ENCODE measurements around the gene ADPRM. TPM values are rescaled to one million over a fixed set of nuclear protein-coding genes. Genes with fewer than 3 reads are reported as not detected.

Gene ADPRM
- total RNA-seq, 1 experiment from 2014 or later = 7.9 TPM

DNA sequence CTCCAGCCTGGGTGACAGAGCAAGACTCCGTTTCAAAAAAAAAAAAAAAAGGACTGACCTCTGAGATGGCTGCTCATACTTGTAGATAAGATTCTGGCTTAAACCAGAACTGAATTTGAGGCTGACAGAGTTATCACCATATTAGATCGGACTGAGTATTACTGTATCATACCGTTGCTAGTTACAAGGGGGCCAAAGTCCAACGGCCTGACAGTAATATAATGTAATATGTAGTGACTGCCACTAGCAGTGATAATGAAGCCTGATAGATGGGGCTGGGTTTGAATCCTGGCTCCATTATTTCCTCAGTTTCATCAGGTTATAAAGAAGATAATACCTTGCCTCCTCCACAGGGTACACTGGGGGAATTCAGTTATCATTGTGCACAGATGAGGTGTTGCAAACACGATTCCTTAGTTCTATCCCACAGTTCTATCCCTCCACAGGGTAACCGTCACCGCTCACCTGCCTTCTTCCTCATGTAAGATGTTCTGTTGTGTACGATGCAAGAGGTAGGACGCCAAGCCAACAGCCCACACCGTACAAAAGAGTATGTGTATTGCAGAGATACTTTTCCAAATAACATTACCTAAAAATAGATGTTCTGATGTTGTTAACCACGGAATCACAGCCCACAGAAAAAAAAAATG is 27.3 kb downstream of the ADPRM start:
- no peak overlapping the region for H3K4me2 ChIP-seq (ENCODE audit: low read length)
- POLR2A ChIA-PET = no interaction called here
- no peaks in the 10 kb centered on the region for H3K79me2 ChIP-seq (ENCODE audit: insufficient read depth, low read length)
- H3K9me3 ChIP-seq (ENCODE audit: control insufficient read depth in 1 of 2, insufficient read depth in 1 of 2, low read depth in 1 of 2, low read length in 2 of 2) = no peaks in the 10 kb centered on the region
- no peaks in the 10 kb centered on the region for H4K20me1 ChIP-seq (ENCODE audit: insufficient read depth)
- BruUV-seq (replicated peaks) = no TSS peak
- no peak overlapping the region for H3K4me3 ChIP-seq (replicated peaks in 1 of 2; ENCODE audit: low read depth in 1 of 2, low read length in 2 of 2)
- TF ChIP-seq EZH2phosphoT487 (IDR thresholded peaks at IDR 0.05; ENCODE audit: borderline replicate concordance) = no peak
- no peak for TF ChIP-seq FOSL1 (IDR thresholded peaks at IDR 0.05; ENCODE audit: low read depth)
- no peak for TF ChIP-seq SP1 (IDR thresholded peaks at IDR 0.05; ENCODE audit: low read depth)
- TF ChIP-seq POLR2A (IDR thresholded peaks at IDR 0.05; ENCODE audit: borderline replicate concordance, extremely low read depth, insufficient read depth, insufficient read length) = no peak
- TF ChIP-seq, protein P1, sequence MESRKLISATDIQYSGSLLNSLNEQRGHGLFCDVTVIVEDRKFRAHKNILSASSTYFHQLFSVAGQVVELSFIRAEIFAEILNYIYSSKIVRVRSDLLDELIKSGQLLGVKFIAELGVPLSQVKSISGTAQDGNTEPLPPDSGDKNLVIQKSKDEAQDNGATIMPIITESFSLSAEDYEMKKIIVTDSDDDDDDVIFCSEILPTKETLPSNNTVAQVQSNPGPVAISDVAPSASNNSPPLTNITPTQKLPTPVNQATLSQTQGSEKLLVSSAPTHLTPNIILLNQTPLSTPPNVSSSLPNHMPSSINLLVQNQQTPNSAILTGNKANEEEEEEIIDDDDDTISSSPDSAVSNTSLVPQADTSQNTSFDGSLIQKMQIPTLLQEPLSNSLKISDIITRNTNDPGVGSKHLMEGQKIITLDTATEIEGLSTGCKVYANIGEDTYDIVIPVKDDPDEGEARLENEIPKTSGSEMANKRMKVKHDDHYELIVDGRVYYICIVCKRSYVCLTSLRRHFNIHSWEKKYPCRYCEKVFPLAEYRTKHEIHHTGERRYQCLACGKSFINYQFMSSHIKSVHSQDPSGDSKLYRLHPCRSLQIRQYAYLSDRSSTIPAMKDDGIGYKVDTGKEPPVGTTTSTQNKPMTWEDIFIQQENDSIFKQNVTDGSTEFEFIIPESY (IDR thresholded peaks at IDR 0.05; ENCODE audit: extremely low read depth, insufficient replicate concordance, low read length) = no peak
- TF ChIP-seq YY1 (IDR thresholded peaks at IDR 0.05; ENCODE audit: extremely low read depth, insufficient replicate concordance, low read depth, low read length) = no peak
- TF ChIP-seq CEBPB (IDR thresholded peaks at IDR 0.05; ENCODE audit: low read depth) = no peak
- TF ChIP-seq CBX3 (IDR thresholded peaks at IDR 0.05; ENCODE audit: low read depth) = no peak
- TF ChIP-seq SIN3A (IDR thresholded peaks at IDR 0.05; ENCODE audit: low read depth) = no peak
- no peak for TF ChIP-seq POLR2AphosphoS5 (IDR thresholded peaks at IDR 0.05; ENCODE audit: low read depth, low read length)
- no peak for TF ChIP-seq EZH2 (IDR thresholded peaks at IDR 0.05)
- TF ChIP-seq JUND (IDR thresholded peaks at IDR 0.05) = no peak
- no peak for TF ChIP-seq ZNF274 (IDR thresholded peaks at IDR 0.05; ENCODE audit: low read depth, low read length)
- no peak for TF ChIP-seq SRF (IDR thresholded peaks at IDR 0.05; ENCODE audit: low read depth)
- no peak for TF ChIP-seq RAD21 (IDR thresholded peaks at IDR 0.05; ENCODE audit: low read depth)
- CTCF ChIA-PET = no interaction called here
- RAD21 ChIA-PET (ENCODE audit: low non-redundant PET in 1 of 2, low total read pairs in 2 of 2, uncharacterized antibody in 2 of 2, unreplicated experiment in 2 of 2) = no interaction called here
- H3K9me2 ChIP-seq (ENCODE audit: insufficient read depth) = no peaks in the 10 kb centered on the region
- ATAC-seq = no peak
- no peak overlapping the region for H2AFZ ChIP-seq (ENCODE audit: low read depth, low read length, poor library complexity, severe bottlenecking)
- intact Hi-C loops (cut with micrococcal nuclease) = no loop called here
- H3K27ac ChIP-seq (ENCODE audit: low read depth, low read length) = no peak overlapping the region
- no peaks in the 10 kb centered on the region for H3K36me3 ChIP-seq (ENCODE audit: control insufficient read depth in 1 of 2, insufficient read depth in 2 of 2, low read length in 2 of 2)
- no peaks in the 10 kb centered on the region for H3K4me1 ChIP-seq (ENCODE audit: control insufficient read depth in 1 of 2, insufficient read depth in 2 of 2, low read length in 2 of 2)
- DNase-seq (ENCODE audit: low read depth, low spot score) = no peak
- no peaks in the 10 kb centered on the region for H3K27me3 ChIP-seq (ENCODE audit: insufficient read depth, low read length)
- H3K9ac ChIP-seq (ENCODE audit: low read length) = no peak overlapping the region
